ENCODE data around the gene CKLF. TPM values are rescaled to one million over a fixed set of nuclear protein-coding genes. Genes with fewer than 3 reads are reported as not detected.

CKLF gene
- total RNA-seq, 2 experiments from 2014 or later = 124 to 132 TPM

DNA sequence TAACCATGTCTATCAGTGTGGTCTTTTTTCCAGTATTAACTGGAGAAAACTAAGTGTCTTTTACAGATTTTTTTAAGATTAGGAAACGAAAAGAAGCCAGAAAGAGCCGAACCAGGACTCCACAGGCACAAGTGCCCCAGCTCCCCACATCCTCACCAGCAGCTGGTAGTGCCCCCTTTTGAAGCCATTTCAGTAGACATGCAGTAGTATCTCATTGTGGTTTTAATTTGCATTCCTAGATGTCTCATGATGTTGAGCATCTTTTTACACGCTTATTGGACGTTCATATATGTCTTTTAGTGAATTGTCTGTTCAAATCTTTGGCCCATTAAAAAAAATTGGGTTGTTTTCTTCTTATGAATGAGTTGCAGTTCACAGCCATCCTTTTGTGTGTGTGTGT is 47.4 kb downstream of the CKLF start:
- peaks cover 11% of the 10 kb centered on the region for H3K36me3 Mint-ChIP-seq (ENCODE audit: low read depth)
- peak overlapping the region; percentile 39 for H3K27ac Mint-ChIP-seq
- H3K9me3 Mint-ChIP-seq = peaks cover 7% of the 10 kb centered on the region
- DNase-seq = peak; percentile 32
- CTCF ChIA-PET = interaction anchor here (4.7 kb wide), 1 partner anchor 9 kb away, joined by 25 read pairs; no protein-coding TSS in a partner anchor
- peaks cover 59% of the 10 kb centered on the region for H3K4me1 Mint-ChIP-seq
- no peaks in the 10 kb centered on the region for H3K27me3 Mint-ChIP-seq
- POLR2A ChIA-PET = no interaction called here
- H3K4me3 Mint-ChIP-seq = no peak overlapping the region

DNA sequence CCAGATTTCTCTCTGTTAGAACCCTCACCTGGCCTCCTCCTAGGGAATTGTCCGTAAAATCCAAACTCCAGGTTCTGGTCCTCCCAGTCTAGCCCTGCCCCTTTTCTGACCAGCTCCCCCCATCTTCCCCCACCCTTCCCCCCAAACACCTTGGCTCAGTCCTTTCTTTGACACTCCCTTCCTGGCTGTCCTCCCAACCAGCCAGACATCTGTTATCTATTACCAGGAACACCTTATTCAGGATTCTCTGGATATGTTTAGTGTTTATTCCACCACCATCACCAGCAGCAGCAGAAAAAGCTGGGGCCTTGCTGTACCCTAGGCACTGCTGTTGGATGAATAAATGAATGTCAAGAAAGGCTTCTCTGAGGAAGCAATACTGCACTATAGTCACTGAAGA is 48.1 kb downstream of the CKLF start:
- ChIA-PET POLR2A (no interaction called here), CTCF (interaction anchor here (0.8 to 4.7 kb wide), 2 partner anchors 8 to 50 kb away, joined by 4 to 25 read pairs; no protein-coding TSS in a partner anchor)
- DNase-seq = no peak
- Mint-ChIP-seq H3K36me3 (ENCODE audit: low read depth) (peaks cover 11% of the 10 kb centered on the region), H3K4me3 (no peak overlapping the region), H3K4me1 (peaks cover 55% of the 10 kb centered on the region), H3K27me3 (no peaks in the 10 kb centered on the region), H3K27ac (no peak overlapping the region), H3K9me3 (peaks cover 7% of the 10 kb centered on the region)

DNA sequence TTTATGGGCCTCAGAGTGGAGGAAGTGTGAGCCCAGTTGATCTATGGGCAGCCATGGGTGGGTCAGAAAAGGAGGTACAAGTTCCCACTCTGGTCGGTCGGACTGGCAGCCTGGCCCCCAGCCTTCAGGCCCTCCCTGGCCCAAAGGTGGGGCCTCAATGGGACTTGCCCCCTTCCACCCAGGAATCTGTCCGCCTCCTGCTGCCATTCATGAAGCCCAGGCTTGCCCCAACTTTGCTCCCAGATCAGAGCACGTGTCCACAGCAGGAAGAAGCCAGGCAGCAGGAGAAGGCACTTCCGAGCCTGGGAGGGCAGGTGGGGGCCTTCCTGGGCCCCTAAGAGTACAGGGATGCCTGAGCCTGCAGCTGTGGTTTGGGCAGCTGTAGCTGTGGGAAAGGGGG is 49.1 kb downstream of the CKLF start:
- CTCF ChIA-PET = interaction anchor here (1.2 to 1.5 kb wide), 2 partner anchors 12 to 81 kb away, joined by 3 to 7 read pairs; no protein-coding TSS in a partner anchor
- no peaks in the 10 kb centered on the region for H3K27me3 Mint-ChIP-seq
- H3K9me3 Mint-ChIP-seq = peaks cover 7% of the 10 kb centered on the region
- DNase-seq = no peak
- peaks cover 13% of the 10 kb centered on the region for H3K36me3 Mint-ChIP-seq (ENCODE audit: low read depth)
- no peak overlapping the region for H3K27ac Mint-ChIP-seq
- POLR2A ChIA-PET = no interaction called here
- H3K4me1 Mint-ChIP-seq = peaks cover 60% of the 10 kb centered on the region
- no peak overlapping the region for H3K4me3 Mint-ChIP-seq

DNA sequence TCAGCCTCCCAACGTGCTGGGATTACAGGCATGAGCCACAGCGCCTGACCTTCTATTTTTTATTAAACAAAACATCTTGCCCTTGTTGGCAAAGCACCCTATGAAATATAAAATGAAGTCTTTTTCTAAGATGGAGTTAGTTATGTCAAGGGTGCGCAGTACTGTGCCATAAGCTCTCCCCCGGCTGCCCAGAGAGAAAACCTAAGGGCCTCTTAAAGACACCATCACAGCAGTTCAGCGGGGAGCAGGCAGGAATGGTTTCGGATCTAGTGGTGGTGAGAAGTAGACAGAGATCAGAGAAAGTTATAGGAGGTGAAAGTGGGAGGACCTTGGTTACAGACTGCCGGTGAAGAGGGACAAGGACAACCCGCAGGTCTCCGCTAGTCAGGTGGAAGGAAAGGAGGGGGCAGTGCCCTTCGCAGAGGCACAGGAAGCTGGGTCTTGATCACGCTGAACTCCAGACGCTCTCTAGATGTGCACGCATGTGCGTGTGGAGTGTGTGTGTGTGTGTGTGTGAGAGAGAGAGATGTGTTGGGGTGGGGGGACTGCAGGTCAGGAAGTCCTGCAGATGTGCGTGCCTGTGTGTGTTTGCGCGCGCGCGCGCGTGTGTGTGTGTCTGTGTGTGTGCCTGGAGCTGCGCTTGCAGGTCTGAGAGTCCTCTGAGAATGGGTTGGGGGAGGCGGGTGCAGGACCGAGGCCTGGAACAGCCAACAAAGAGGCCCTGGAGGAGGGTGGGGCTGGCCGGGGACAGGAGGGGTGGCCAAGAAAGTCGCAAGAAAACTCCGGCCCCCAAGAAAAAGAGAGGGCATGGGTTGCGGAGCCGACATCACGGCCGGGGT is 51.4 kb downstream of the CKLF start:
- peaks cover 58% of the 10 kb centered on the region for H3K4me1 Mint-ChIP-seq
- peak overlapping the region; percentile 98 for H3K27ac Mint-ChIP-seq
- H3K4me3 Mint-ChIP-seq = peak overlapping the region; percentile 89
- H3K27me3 Mint-ChIP-seq = no peaks in the 10 kb centered on the region
- H3K36me3 Mint-ChIP-seq (ENCODE audit: low read depth) = peaks cover 22% of the 10 kb centered on the region
- H3K9me3 Mint-ChIP-seq = peaks cover 7% of the 10 kb centered on the region
- peak; percentile 89 for DNase-seq
- POLR2A ChIA-PET = interaction anchor here (1.2 kb wide), 1 partner anchor 51 kb away, joined by 7 read pairs; the partner anchor contains the start of gene CKLF
- CTCF ChIA-PET = interaction anchor here (0.7 to 1.5 kb wide), 9 partner anchors 14 to 264 kb away, joined by 3 to 12 read pairs (median 3); partner anchors contain the start of gene NAE1

DNA sequence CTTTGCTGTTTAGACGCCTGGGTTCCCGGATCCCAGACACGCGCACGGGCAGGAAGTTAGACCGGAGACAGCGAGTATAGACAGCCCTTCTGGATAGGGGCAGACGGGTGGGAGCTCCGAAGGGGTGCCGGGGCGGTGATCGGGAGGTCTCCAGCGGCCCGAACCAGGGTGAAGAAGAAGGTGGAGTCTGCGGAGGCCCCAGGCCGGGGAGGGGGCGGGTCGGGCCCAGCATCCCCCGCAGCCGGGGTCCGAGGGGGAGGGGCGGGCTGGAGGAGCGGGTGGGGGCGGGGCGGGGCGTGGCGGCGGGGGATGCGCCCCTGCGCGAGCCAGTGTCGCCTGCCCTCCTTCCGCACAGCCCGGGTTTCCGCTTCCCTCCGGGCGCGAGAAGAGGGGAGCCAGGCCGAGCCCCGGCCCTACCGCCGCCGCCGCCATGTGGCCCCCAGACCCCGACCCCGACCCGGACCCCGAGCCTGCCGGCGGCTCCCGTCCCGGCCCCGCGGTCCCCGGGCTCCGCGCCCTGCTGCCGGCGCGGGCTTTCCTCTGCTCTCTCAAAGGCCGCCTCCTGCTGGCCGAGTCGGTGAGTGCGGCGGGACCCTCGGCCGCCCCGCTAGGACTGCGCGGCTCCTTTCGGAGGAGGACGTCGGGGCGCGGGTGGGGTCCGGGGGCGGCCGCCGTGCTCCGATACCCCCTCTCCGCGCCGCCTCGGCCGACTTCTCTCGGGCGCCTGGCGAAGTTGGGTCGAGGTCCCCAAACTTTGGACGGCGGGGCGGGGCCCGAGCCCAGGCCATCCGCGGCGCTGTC is 52.2 kb downstream of the CKLF start, which contains the start of gene CMTM3:
CMTM3 (plus strand) TSS at position 329 of the 801 bp plus-strand sequence; CDS start at position 431, 102 bp downstream.
- DNase-seq = peak; percentile 71
- Mint-ChIP-seq H3K9me3 (peaks cover 7% of the 10 kb centered on the region), H3K4me1 (peaks cover 54% of the 10 kb centered on the region), H3K27ac (peak within 1 kb of the TSS; percentile 98), H3K36me3 (ENCODE audit: low read depth) (peaks cover 27% of the 10 kb centered on the region), H3K4me3 (peak within 1 kb of the TSS; percentile 89), H3K27me3 (no peaks in the 10 kb centered on the region)
- CTCF ChIA-PET = interaction anchor here (0.6 to 1.5 kb wide), 10 partner anchors 14 to 263 kb away, joined by 3 to 12 read pairs (median 3); partner anchors contain the start of gene NAE1
- POLR2A ChIA-PET = interaction anchor here (1.2 kb wide), 1 partner anchor 52 kb away, joined by 7 read pairs; the partner anchor contains the start of gene CKLF

DNA sequence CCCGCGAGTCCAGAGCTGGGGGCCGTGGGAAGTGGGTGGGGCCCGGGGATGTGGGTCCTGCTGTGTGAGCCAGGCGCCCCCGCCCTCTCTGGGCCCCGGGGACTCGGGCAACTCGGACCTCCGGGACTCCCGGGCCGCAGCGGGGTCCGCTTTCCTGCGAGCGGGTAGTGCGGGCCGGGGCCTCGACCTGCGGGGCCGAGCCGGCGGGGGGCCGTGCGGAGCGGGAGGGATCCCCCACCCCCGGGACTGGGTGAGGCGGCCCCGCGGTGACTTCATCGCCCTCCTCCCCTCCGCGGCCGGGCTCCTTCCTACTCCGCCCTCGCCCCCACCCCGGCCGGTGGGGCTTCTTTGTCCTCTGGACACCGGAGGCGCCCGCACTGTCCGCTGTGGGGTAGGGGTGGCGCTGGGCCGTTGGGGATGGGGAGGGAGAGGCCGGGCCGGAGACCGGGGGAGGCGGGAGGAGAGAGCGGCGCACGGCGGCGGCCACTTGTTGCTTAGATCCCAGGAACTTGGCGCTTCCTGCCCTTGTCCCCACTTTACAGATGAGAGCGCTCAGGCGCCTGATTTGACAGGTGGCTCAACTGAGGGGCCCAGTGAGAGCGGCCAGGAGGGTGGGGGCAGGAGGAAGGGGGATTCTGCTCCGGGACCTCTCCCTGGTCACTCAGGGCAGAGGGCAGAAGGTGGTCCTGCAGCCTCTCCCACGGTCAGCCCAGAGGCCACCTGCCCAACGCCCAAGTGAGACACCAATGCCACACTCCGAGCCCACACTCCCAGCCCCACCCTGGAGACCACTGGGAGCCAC is 53.0 kb downstream of the CKLF start:
- H3K27ac Mint-ChIP-seq = peak overlapping the region; percentile 90
- CTCF ChIA-PET = no interaction called here
- peak overlapping the region; percentile 79 for H3K4me3 Mint-ChIP-seq
- peak; percentile 36 for DNase-seq
- POLR2A ChIA-PET = interaction anchor here (1.2 kb wide), 1 partner anchor 53 kb away, joined by 7 read pairs; the partner anchor contains the start of gene CKLF
- peaks cover 48% of the 10 kb centered on the region for H3K4me1 Mint-ChIP-seq
- H3K27me3 Mint-ChIP-seq = no peaks in the 10 kb centered on the region
- H3K9me3 Mint-ChIP-seq = peaks cover 7% of the 10 kb centered on the region
- H3K36me3 Mint-ChIP-seq (ENCODE audit: low read depth) = peaks cover 34% of the 10 kb centered on the region

DNA sequence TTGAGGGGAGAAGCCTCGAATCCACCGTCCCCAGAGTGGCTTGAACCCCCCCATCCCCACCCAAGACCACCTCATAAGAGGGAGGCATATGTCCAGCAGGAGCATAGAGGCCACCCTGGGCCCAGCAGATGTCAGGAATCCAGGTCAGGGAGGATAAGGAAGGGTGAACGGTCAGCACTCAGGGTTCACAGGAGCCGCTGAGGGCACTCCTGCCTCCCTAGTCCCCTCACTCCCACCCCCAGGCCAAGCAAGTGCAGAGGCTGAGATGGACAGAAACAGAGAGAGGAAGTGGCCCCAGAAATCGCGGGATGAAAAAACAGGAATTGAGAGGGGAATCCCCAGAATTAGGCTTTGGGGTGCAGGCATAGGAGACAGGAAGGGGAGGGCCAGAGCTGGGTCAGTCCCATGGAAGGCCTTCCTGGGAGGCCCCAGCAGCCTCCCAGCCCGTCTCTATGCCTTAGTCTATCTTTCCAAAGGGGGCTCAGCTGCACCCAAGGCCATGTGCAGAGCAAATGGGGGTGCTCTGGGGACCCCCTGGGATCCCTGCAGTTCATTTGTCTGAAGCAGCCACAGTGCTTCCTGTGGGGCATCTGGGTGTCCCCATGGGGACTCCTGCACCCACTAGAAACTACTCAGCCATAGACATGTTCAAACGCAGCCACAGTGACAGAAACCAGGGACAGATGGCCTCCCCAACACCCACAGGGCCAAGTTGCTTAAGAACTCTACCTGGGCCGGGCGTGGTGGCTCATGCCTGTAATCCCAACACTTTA is 53.8 kb downstream of the CKLF start:
- peak overlapping the region; percentile 79 for H3K4me3 Mint-ChIP-seq
- H3K9me3 Mint-ChIP-seq = no peaks in the 10 kb centered on the region
- ChIA-PET POLR2A (no interaction called here), CTCF (no interaction called here)
- peak overlapping the region; percentile 90 for H3K27ac Mint-ChIP-seq
- no peaks in the 10 kb centered on the region for H3K27me3 Mint-ChIP-seq
- H3K36me3 Mint-ChIP-seq (ENCODE audit: low read depth) = peaks cover 33% of the 10 kb centered on the region
- DNase-seq = no peak
- H3K4me1 Mint-ChIP-seq = peaks cover 40% of the 10 kb centered on the region

DNA sequence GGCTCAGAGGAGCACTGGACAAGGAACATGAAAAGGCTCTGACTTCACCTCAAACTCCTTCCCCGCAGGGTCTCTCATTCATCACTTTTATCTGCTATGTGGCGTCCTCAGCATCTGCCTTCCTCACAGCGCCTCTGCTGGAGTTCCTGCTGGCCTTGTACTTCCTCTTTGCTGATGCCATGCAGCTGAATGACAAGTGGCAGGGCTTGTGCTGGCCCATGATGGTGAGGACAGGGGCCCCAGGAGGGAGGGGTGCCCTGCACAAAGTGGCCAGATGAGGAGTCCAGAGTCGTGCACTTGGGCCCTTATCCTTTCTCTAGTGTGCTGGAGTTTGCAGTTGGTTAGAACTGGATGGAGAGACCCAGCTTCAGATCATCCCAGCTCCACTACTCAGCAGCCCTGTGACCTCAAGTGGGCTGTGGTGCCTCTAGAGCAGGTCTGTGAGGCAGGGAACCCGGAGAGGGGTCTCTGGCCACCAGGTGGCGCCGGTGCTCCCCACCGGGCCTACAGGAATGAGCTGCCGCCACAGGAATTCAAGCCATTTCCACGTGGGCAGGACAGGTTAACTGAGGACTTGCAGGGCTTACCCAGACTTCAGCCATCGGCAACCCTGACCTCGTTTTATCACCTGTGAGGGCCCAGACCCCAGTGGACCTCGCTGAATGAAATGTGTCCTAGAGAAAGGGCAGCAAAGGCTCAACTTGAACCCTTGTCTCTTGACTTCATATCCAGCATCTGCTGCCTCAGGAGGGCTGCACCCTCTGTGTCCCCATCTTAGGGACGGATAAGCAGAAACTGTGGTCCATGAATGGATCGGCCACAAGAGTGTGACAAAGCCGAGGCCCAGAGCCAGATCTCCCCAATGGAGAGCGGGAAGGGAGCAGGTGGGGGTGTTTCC is 56.1 kb downstream of the CKLF start:
- H3K4me1 Mint-ChIP-seq = peaks cover 35% of the 10 kb centered on the region

DNA sequence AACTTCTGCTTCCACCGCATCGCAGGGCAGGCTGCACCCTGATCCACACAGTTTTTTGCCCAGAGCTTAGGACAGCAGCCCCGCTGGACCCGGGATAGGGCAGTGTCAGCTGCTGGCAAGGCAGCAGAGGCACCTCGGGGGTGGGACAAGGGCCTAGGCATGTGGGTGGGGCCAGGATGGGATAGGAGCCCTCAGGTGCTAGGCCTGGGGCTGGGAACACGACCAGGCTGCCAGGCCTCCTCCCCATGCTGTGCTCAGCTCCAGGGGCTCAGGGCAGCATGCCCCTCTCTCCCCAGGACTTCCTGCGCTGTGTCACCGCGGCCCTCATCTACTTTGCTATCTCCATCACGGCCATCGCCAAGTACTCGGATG is 56.7 kb downstream of the CKLF start:
- Mint-ChIP-seq H3K4me3 (no peak overlapping the region), H3K36me3 (ENCODE audit: low read depth) (peaks cover 44% of the 10 kb centered on the region), H3K4me1 (peaks cover 29% of the 10 kb centered on the region), H3K9me3 (no peaks in the 10 kb centered on the region), H3K27me3 (no peaks in the 10 kb centered on the region), H3K27ac (no peak overlapping the region)
- ChIA-PET CTCF (interaction anchor here (0.6 to 3.0 kb wide), 22 partner anchors 9 to 1207 kb away, joined by 3 to 25 read pairs (median 5); partner anchors contain the start of genes CKLF and CMTM2), POLR2A (no interaction called here)
- no peak for DNase-seq

More for the DNA sequence above, 56.1 kb downstream of the CKLF start:
- Mint-ChIP-seq H3K9me3 (no peaks in the 10 kb centered on the region), H3K4me3 (no peak overlapping the region), H3K27me3 (no peaks in the 10 kb centered on the region), H3K27ac (peak overlapping the region; percentile 66), H3K36me3 (ENCODE audit: low read depth) (peaks cover 43% of the 10 kb centered on the region)
- CTCF ChIA-PET = interaction anchor here (0.6 to 3.0 kb wide), 24 partner anchors 9 to 259 kb away, joined by 3 to 25 read pairs (median 4); partner anchors contain the start of genes CKLF, CMTM2 and NAE1
- POLR2A ChIA-PET = interaction anchor here (0.6 kb wide), 1 partner anchor 19 kb away, joined by 3 read pairs; no protein-coding TSS in a partner anchor
- peak; percentile 85 for DNase-seq

DNA sequence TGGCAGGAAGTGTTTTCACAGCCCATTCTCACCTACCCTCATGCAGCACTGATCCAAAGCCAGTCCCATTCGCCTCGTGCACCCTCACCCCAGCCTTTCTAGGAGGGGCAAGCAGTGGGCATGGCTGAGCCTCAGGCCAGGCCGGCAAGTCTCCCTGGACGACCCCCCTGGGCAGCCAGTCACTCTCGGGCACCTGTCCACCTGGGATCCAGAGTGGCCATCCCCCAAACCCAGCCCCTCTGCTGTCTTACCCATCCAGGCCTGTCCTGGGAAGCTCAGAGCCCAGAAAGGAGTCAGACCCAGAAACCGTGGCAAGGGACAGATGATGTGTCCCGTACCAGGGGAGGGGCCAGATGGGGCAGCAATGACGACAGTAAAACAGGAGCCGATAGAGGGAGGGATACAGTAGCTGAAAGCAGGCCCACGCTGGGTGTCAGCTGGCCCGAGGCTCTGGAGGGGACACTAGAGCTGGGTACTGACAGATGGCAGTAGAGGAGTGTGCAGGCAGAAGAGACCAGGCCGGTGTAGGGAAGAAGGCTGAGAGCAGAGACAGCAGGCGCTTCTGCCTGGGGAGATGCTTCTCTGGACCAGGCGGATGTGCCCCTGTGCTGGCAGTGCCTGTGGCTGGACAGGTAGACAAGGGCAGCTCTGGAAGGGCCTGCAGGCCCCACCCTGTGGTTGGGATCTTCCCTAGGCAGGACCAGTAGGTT is 57.9 kb downstream of the CKLF start:
- Mint-ChIP-seq H3K36me3 (ENCODE audit: low read depth) (peaks cover 44% of the 10 kb centered on the region), H3K9me3 (no peaks in the 10 kb centered on the region), H3K4me1 (peaks cover 29% of the 10 kb centered on the region), H3K4me3 (no peak overlapping the region), H3K27ac (no peak overlapping the region), H3K27me3 (no peaks in the 10 kb centered on the region)
- DNase-seq = no peak
- POLR2A ChIA-PET = no interaction called here
- CTCF ChIA-PET = interaction anchor here (1.2 to 3.0 kb wide), 3 partner anchors 10 to 41 kb away, joined by 3 to 12 read pairs (median 8); no protein-coding TSS in a partner anchor
